ENCODE measurements around the gene IL34.

The IL34 gene

DNA sequence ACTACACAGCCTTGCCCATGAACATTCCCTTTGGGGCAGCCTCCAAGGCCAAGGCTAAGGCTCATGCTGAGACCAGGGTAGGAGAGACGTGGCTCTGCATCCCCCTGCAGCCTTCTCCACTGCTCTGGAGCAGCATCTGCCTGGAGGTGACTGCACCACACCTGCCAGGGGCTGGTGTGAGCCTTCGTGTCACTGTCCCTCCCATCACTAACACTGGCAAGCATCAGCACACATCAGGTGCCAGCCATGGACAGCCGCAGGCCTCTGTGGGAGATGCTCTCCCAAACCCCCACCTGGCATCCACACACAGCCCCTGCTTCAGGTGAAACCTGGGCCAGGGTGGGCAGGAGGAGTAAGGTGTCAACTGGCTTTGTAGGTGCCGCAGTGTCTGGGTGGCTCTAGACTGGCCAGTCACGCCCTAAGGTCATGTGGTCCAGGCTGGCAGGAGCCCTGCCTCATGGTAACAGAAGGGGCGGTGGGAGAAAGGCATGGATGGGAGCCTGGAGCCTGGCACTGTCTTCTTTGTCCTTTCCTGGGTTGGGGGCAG is 57.5 kb downstream of the IL34 start:
- no peak for DNase-seq

DNA sequence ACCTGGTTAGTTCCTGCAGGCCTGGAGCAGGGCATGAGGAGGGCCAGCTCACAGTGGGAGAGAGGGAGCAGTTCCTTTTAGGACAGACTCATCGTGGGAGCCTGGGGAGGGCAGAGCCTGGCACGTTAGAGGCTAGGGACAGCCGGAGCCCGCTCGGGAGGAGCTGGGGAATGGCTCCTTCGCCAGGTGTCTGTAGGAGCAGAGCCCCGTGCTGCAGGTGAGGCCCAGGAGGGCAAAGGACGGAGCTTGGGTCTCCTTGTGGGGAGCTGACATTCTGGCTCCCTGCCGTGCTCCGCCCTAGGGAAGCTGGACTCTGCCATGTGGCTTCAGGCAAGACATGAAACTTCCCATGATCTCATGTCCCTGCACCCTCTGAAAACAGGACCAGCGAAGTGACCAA is 58.2 kb downstream of the IL34 start:
- DNase-seq = no peak

DNA sequence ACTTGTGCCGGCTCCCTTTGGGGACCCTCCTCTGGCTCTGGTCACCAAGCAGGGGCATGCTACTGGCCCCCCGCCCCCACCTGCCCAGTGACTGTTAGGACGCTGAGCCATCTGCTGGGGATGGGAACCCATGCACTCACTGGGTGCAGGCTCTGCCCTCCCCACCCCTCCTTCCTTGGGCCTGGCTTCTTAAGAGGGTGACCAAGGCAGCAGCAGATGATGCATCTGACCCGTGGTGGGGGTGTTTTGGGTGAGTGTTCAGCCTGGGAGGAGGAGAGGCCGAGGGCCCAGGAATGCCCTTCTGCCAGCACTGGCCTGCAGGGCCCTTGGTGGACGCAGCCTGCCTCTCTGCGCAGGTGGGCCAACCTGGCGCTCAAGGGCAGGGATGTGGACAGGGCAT is 58.7 kb downstream of the IL34 start:
- no peak for DNase-seq

DNA sequence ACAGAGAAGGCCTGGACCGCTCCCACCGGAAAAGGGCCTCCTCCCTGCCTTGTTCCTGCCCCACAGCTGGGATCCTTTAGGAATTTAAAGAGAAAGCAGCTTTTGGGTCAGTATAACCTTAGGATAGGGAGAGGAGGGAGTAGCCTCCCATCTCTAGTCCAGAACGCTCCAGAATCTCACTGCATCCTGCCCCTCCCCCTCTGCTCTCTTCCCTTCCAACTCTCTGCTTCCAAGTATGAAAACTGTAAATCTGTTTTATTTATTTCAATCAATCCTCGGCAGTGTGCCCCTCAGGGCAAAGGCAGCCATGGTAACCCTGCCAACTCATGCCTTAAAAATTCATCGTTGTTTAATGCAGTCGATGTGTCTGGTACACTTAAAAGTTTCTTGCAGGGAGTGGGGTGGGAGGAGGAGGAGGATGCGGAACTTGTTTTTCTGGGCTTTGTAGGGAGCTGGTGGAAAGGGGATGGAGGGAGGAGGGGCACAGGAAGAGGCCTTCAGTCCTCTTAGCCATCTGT is 60.6 kb downstream of the IL34 start:
- DNase-seq = no peak

DNA sequence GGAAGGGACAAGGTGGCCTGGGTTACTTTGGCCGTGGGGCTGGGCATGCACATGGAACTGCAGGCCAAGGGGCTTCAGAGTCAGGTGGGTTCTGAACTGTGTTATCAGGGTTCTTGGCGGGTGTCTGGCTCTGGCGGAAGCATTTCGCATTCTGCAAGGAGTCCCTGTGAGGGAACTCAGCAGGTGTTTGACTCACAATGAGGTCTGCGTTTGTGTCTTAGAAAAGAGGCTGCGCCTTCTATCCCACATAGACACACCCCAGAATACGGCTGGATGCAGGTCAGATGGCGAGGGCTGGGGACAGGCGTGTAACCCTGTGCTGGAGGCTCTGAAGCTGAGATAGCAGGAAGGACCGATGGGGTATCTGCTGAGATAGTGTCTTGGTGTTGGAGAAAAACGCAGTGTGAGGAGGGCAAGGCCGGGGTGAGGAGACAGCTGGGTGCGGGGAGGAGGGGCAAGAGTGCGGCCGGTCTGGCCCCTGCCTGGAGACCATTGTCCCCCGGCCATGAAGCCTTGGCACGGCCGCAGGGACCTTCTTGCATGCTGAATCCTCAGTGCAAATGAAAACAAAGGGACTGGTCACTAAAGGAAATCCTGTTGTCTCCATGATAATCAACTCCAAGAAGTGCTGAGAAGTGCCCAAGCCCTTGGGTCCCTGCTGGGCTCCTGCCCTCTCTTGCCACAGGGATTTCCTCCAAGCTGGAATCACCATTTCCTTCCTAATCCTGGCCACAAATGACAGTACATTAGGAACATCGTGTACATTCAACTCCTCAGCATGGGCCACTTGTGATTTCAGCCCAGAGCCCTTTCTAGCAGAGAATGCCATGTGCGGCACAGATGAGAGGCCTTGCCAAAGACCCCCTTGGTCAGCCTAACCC is 62.2 kb downstream of the IL34 start:
- no peak for DNase-seq

DNA sequence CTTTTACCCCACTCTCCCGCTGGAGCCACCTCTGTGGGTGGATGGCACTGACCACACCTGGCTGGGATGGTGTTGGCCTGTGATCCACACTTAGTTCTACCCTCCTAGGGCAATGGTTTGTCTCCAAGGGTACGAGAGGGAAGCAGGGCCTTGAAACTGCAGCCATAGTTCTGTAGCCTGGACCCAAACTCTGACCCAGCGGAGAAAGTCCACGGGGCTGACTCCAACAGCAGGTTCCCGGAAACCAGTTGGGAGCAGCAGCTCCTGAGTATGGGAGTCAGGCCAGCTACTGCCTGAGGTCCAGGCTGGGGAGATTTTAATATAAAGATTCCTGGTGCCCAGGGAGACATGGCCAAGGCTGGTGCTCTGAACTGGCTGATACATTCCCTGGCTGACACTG is 63.1 kb downstream of the IL34 start:
- no peak for DNase-seq

DNA sequence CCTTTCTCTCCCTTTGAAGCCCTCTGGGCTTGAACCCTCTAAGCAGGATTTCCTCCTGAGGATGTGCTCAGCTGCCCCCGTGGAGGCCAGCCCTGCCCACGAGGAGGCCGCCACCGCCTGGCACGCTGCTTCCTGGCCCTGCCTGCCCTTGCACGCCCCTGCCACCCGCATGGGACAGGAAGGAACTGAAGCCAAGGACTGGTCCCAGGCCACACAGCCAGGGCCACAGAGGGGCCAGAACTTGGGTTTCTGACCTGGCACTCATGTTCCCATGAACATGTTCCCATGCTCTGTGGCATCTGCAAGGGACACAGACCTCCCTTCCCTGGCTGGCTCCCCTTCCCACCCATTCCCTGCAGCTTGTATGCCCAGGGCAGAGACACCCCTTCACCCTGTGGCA is 63.6 kb downstream of the IL34 start:
- DNase-seq = no peak
